Left lung (tissue), 10 donors: ENCODE measurements around the gene CALML4. TPM values are rescaled to one million over a fixed set of nuclear protein-coding genes. Genes with fewer than 3 reads are reported as not detected.
"Not testable (repeated sequence)": the region's sequence is repeated elsewhere in the genome, so short reads cannot be mapped to it uniquely, and the experiment has no call there.

Experiments
- ATAC-seq: fragments of 200-7000 bp; cut with Tn5 transposase; one replicate; pipeline ENCODE4 v1.9.1; 2020; ENCODE audit warnings: moderate library complexity
- DNase-seq, 4 donors: peaks; one replicate each; pipeline ENCODE4 v3.0.0-alpha.2; 2013 to 2020
- H3K27ac ChIP-seq, 2 donors: fragments of 200-600 bp; sonication (generic) in 1 of 2; one replicate each; pipeline versions ENCODE4 v1.5.0 to v1.8.0; 2020 to 2021
- H3K27me3 ChIP-seq, 2 donors: fragments of 200-600 bp; sonication (generic) in 1 of 2; one replicate each; pipeline versions ENCODE4 v1.5.0 to v1.8.0; 2020 to 2021
- H3K36me3 ChIP-seq, 2 donors: fragments of 200-600 bp; sonication (generic) in 1 of 2; one replicate each; pipeline versions ENCODE4 v1.5.0 to v1.8.0; 2020 to 2021
- H3K4me1 ChIP-seq, 2 donors: fragments of 200-600 bp; one replicate each; pipeline ENCODE4 v1.8.0; 2021
- H3K4me3 ChIP-seq, 2 donors: fragments of 200-600 bp; sonication (generic) in 1 of 2; one replicate each; pipeline versions ENCODE4 v1.5.0 to v1.8.0; 2020 to 2021; ENCODE audit warnings: mild to moderate bottlenecking in 1 of 2
- H3K9me3 ChIP-seq, 2 donors: fragments of 200-600 bp; sonication (generic) in 1 of 2; one replicate each; pipeline versions ENCODE4 v1.5.0 to v1.8.0; 2020 to 2021
- intact Hi-C, 2 donors: fragments of 100-400 bp; cut with DNase I; formaldehyde crosslinking; loops; one replicate each; pipeline versions ENCODE4 v1.11.2 to v1.14.2; 2022
- polyA plus RNA-seq, 6 donors: library from polyadenylated mRNA; unstranded; fragments of 120-200 nt; gene quantifications; one replicate each; pipeline ENCODE4 v1.2.1, GENCODE V29; 2013; ENCODE audit not compliant: insufficient read length in 6 of 6
- total RNA-seq, 2 donors: library from RNA; stranded (reverse); fragmentation: NEBNext Ultra II Directional; extraction: Animal tissue kit (Norgen Biotek cat#: 25700); gene quantifications; one replicate each; pipeline ENCODE4 v1.2.1, GENCODE V29; 2021
- TF ChIP-seq, protein P1 (sequence below), 2 donors: fragments of 200-600 bp; sonication (generic) in 1 of 2; IDR thresholded peaks; one replicate each; pipeline versions ENCODE4 v1.5.0 to v1.8.0; 2021; ENCODE audit warnings: antibody characterized with exemption in 2 of 2
- donor health status: DM: no; HTN: yes; CAD: no.
- donor health status: DM: no; HTN: no; CAD: no.

The CALML4 gene
- total and polyA plus RNA-seq, 8 donors, result 3.0 to 20.2 (median 13.2) TPM

DNA sequence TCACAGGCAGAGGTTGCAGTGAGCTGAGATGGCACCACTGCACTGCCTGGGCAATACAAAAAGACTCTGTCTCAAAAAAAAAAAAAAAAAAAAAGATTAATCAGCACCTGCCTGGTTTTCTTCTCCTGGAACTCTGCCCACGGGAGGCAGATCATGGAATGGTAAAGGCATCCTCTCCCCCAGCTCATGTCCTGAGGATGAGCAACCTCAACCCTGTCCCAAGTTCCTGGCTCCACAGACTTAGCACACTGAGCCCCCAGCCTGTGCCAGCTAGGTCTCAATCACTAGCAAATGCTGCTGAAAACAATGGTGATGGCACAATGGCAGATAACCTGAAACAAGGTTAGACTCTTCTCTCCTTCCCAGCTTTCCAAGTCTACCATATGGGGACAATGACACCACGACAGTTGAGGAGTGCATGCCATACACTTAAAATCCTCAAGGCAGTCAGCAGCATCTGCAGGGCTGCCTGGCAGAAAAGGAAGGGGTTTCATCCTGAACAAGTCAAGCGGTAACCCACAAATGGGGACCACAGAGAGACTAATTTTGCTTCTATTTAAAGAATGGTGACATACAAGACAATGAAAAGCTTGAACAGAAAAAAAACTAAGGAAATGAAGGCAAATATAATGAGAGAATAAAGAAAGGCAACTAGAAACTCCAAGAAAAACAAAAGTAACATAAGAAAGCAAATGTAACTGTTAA, 19.6 kb upstream of the CALML4 start:
- intact Hi-C loops, result no loop called here
- Histone ChIP-seq H3K4me1 (peaks cover 8 to 17% of the 10 kb centered on the region in 2 donors), H3K36me3 (no peaks in the 10 kb centered on the region), H3K27ac (no peak overlapping the region), H3K4me3 (no peak overlapping the region), H3K9me3 (no peaks in the 10 kb centered on the region), H3K27me3 (no peaks in the 10 kb centered on the region)
- DNase-seq (no peak), ATAC-seq (no peak)
- TF ChIP-seq, protein P1, sequence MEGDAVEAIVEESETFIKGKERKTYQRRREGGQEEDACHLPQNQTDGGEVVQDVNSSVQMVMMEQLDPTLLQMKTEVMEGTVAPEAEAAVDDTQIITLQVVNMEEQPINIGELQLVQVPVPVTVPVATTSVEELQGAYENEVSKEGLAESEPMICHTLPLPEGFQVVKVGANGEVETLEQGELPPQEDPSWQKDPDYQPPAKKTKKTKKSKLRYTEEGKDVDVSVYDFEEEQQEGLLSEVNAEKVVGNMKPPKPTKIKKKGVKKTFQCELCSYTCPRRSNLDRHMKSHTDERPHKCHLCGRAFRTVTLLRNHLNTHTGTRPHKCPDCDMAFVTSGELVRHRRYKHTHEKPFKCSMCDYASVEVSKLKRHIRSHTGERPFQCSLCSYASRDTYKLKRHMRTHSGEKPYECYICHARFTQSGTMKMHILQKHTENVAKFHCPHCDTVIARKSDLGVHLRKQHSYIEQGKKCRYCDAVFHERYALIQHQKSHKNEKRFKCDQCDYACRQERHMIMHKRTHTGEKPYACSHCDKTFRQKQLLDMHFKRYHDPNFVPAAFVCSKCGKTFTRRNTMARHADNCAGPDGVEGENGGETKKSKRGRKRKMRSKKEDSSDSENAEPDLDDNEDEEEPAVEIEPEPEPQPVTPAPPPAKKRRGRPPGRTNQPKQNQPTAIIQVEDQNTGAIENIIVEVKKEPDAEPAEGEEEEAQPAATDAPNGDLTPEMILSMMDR (IDR thresholded peaks at IDR 0.05), result no peak

DNA sequence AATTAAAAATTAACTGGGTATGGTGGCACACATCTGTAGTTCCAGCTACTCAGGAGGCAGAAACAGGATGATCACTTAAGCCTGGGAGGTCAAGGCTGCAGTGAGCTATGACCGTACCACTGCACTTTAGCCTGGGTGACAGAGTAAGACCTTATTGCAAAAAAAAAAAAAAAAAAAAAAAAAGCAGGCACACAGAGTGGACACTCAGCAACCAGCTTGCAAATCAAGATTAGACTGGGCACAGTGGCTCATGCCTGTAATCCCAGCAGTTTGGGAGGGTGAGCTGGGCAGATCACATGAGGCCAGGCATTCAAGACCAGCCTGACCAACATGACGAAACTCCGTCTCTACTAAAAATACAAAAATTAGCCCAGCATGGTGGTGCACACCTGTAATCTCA, 19.0 kb upstream of the CALML4 start:
- intact Hi-C loops, result no loop called here
- DNase-seq (no peak), ATAC-seq (no peak)
- H3K36me3 ChIP-seq, result no peaks in the 10 kb centered on the region
- no peaks in the 10 kb centered on the region for H3K27me3 ChIP-seq
- peaks cover 8 to 17% of the 10 kb centered on the region in 2 donors for H3K4me1 ChIP-seq
- TF ChIP-seq, protein P1 (IDR thresholded peaks at IDR 0.05), result no peak
- H3K9me3 ChIP-seq, result no peaks in the 10 kb centered on the region
- no peak overlapping the region for H3K27ac ChIP-seq
- H3K4me3 ChIP-seq, result no peak overlapping the region

GRCh38 chr15:68223171-68223570, 18.0 kb upstream of the CALML4 start:
- H3K27me3 ChIP-seq, result no peaks in the 10 kb centered on the region
- intact Hi-C loops, result no loop called here
- H3K36me3 ChIP-seq, result peaks cover 0 to 3% of the 10 kb centered on the region in 2 donors
- peaks cover 4 to 9% of the 10 kb centered on the region in 2 donors for H3K4me1 ChIP-seq
- ATAC-seq (no peak), DNase-seq (no peak)
- H3K4me3 ChIP-seq, result no peak overlapping the region
- TF ChIP-seq, protein P1 (IDR thresholded peaks at IDR 0.05), result no peak
- no peak overlapping the region for H3K27ac ChIP-seq
- H3K9me3 ChIP-seq, result no peaks in the 10 kb centered on the region

GRCh38 chr15:68222432-68222743, 17.3 kb upstream of the CALML4 start:
- H3K36me3 ChIP-seq, intact Hi-C loops, H3K27ac ChIP-seq, H3K4me1 ChIP-seq, H3K4me3 ChIP-seq, H3K27me3 ChIP-seq, DNase-seq, ATAC-seq, H3K9me3 ChIP-seq: not testable (repeated sequence)

DNA sequence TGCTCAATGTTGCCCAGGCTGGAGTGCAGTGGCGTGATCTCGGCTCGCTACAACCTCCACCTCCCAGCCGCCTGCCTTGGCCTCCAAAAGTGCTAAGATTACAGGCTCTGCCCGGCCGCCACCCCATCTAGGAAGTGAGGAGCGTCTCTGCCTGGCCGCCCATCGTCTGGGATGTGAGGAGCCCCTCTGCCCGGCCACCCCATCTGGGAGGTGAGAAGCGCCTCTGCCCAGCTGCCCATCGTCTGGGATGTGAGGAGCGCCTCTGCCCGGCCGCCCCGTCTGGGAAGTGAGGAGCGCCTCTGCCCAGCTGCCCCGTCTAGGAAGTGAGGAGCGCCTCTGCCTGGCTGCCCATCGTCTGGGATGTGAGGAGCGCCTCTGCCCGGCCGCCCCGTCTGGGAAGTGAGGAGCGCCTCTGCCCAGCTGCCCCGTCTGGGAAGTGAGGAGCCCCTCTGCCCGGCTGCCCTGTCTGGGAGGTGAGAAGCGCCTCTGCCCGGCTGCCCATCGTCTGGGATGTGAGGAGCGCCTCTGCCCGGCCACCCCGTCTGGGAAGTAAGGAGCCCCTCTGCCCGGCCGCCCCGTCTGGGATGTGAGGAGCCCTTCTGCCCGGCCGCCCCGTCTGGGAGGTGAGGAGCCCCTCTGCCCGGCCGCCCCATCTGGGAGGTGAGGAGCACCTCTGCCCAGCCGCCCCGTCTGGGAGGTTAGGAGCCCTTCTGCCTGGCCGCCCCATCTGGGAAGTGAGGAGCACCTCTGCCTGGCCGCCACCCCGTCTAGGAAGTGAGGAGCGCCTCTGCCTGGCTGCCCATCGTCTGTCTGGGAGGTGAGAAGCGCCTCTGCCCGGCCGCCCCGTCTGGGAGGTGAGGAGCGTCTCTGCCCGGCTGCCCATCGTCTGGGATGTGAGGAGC, 16.6 kb upstream of the CALML4 start:
- H3K4me3 ChIP-seq, H3K4me1 ChIP-seq, DNase-seq, H3K27ac ChIP-seq, H3K27me3 ChIP-seq, intact Hi-C loops, H3K9me3 ChIP-seq, H3K36me3 ChIP-seq, ATAC-seq: not testable (repeated sequence)

DNA sequence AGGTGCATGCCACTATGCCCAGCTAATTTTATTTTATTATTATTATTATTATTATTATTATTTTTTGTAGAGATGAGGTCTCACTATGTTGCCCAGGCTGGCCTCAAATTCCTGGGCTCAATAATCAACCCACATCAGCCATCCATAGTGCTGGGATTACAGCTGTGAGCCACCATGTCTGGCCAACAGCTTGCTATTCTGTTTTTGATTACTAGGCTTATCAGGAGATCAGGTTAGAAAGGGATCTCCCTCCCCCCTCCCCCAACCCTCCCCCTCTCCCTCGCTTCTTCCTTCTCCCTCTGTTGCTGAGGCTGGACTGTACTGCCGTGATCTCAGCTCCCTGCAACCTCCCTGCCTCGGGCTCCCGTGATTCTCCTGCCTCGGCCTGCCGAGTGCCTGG, 15.8 kb upstream of the CALML4 start:
- no peak for ATAC-seq
- Histone ChIP-seq H3K27me3 (no peaks in the 10 kb centered on the region), H3K27ac (no peak overlapping the region), H3K4me3 (no peak overlapping the region), H3K4me1 (no peaks in the 10 kb centered on the region), H3K9me3 (no peaks in the 10 kb centered on the region), H3K36me3 (peaks cover 0 to 10% of the 10 kb centered on the region in 2 donors)
- TF ChIP-seq, protein P1 (IDR thresholded peaks at IDR 0.05), result no peak
- DNase-seq, result no peak
- intact Hi-C loops, result no loop called here
